ENCODE measurements around the gene LRRN4CL. TPM values are rescaled to one million over a fixed set of nuclear protein-coding genes. Genes with fewer than 3 reads are reported as not detected.
"Not testable (repeated sequence)": the region's sequence is repeated elsewhere in the genome, so short reads cannot be mapped to it uniquely, and the experiment has no call there.

LRRN4CL gene
- total RNA-seq, 1 donor from 2014 or later = 0.44 TPM

DNA sequence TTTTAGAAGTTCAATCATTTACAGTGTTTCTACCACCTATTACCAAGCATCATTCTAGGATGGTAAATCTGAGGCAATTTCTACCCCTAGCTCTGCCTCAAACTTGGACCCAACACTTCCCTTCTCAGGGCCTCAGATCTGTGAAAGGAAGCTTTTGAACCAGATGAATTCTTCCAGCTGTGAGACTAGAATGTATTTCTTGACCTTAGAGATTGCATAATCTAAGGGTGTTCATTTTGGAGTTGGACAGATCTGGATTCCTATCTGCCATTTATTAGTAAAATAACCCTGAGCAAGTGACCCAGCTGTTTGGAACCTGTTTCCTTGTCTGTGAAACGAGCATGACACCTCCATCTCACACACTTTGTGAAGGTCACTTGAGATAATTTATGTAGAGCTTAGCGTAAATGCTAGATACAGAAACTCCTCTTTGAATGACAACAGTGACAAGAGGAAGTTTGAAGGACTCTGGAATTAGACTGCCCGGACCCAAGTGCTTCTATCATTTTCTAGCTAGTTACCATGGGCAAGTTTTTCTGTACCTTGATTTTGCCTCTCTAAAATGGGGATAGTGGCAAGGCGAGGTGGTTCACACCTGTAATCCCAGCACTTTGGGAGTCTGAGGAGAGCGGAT, 32.4 kb downstream of the LRRN4CL start:
- Mint-ChIP-seq H3K27me3 (ENCODE audit: unreplicated experiment) (peaks cover 8% of the 10 kb centered on the region), H3K4me3 (ENCODE audit: unreplicated experiment) (no peak overlapping the region), H3K27ac (ENCODE audit: unreplicated experiment) (no peak overlapping the region), H3K9me3 (ENCODE audit: unreplicated experiment) (no peaks in the 10 kb centered on the region), H3K36me3 (ENCODE audit: low read depth, unreplicated experiment) (no peaks in the 10 kb centered on the region), H3K4me1 (ENCODE audit: unreplicated experiment) (peaks cover 7% of the 10 kb centered on the region)
- no peak for DNase-seq (ENCODE audit: low spot score)
- no peak for TF ChIP-seq CTCF (IDR thresholded peaks at IDR 0.05; ENCODE audit: unreplicated experiment)

DNA sequence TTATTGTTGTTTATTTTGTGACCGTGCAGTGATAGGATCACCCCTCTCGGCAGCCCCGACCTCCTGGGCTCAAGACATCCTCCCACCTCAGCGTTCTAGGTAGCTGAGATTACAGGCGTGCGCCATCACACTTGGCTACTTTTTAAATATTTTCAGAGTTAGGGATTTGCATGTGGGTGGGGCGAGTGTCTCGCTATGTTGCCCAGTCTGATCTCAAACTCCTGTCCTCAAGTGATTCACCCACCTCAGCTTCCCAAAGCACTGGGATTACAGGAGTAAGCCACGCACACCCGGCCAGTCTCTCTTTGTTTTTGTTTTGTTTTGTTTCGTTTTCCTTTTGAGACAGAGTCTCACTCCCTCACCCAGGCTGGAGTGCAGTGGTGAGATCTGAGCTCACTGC, 35.0 kb downstream of the LRRN4CL start:
- no peak for TF ChIP-seq CTCF (IDR thresholded peaks at IDR 0.05; ENCODE audit: unreplicated experiment)
- H3K4me1 Mint-ChIP-seq (ENCODE audit: unreplicated experiment) = peaks cover 7% of the 10 kb centered on the region
- H3K4me3 Mint-ChIP-seq (ENCODE audit: unreplicated experiment) = no peak overlapping the region
- DNase-seq (ENCODE audit: low spot score) = no peak
- H3K27me3 Mint-ChIP-seq (ENCODE audit: unreplicated experiment) = peaks cover 8% of the 10 kb centered on the region
- H3K27ac Mint-ChIP-seq (ENCODE audit: unreplicated experiment) = peak overlapping the region; percentile 24
- peaks cover 4% of the 10 kb centered on the region for H3K36me3 Mint-ChIP-seq (ENCODE audit: low read depth, unreplicated experiment)
- no peaks in the 10 kb centered on the region for H3K9me3 Mint-ChIP-seq (ENCODE audit: unreplicated experiment)

- no peaks in the 10 kb centered on the region for H3K9me3 Mint-ChIP-seq (ENCODE audit: unreplicated experiment)
- peaks cover 7% of the 10 kb centered on the region for H3K4me1 Mint-ChIP-seq (ENCODE audit: unreplicated experiment)
- H3K27ac Mint-ChIP-seq (ENCODE audit: unreplicated experiment) = peak overlapping the region; percentile 82
- DNase-seq (ENCODE audit: low spot score) = no peak
- peak overlapping the region; percentile 95 for H3K4me3 Mint-ChIP-seq (ENCODE audit: unreplicated experiment)
- H3K36me3 Mint-ChIP-seq (ENCODE audit: low read depth, unreplicated experiment) = peaks cover 12% of the 10 kb centered on the region
- peaks cover 12% of the 10 kb centered on the region for H3K27me3 Mint-ChIP-seq (ENCODE audit: unreplicated experiment)
- TF ChIP-seq CTCF (IDR thresholded peaks at IDR 0.05; ENCODE audit: unreplicated experiment) = no peak
These were observed 36.9 kb downstream of the LRRN4CL start for GRCh38 chr11:62652161-62653006.

GRCh38 chr11:62650283-62650682, 39.0 kb downstream of the LRRN4CL start:
- Mint-ChIP-seq H3K27me3 (ENCODE audit: unreplicated experiment) (peaks cover 16% of the 10 kb centered on the region), H3K4me1 (ENCODE audit: unreplicated experiment) (peaks cover 16% of the 10 kb centered on the region), H3K36me3 (ENCODE audit: low read depth, unreplicated experiment) (peaks cover 22% of the 10 kb centered on the region)
- not testable (repeated sequence) for DNase-seq (ENCODE audit: low spot score); H3K9me3 Mint-ChIP-seq (ENCODE audit: unreplicated experiment); H3K27ac Mint-ChIP-seq (ENCODE audit: unreplicated experiment); H3K4me3 Mint-ChIP-seq (ENCODE audit: unreplicated experiment)

- TF ChIP-seq CTCF (IDR thresholded peaks at IDR 0.05; ENCODE audit: unreplicated experiment) = no peak
- H3K36me3 Mint-ChIP-seq (ENCODE audit: low read depth, unreplicated experiment) = peaks cover 25% of the 10 kb centered on the region
These were observed 39.8 kb downstream of the LRRN4CL start for GRCh38 chr11:62649486-62649885.

More at GRCh38 chr11:62649486-62649885, 39.8 kb downstream of the LRRN4CL start:
- Mint-ChIP-seq H3K4me1 (ENCODE audit: unreplicated experiment) (peaks cover 22% of the 10 kb centered on the region), H3K27ac (ENCODE audit: unreplicated experiment) (no peak overlapping the region), H3K4me3 (ENCODE audit: unreplicated experiment) (no peak overlapping the region), H3K27me3 (ENCODE audit: unreplicated experiment) (peaks cover 19% of the 10 kb centered on the region), H3K9me3 (ENCODE audit: unreplicated experiment) (no peaks in the 10 kb centered on the region)
- DNase-seq (ENCODE audit: low spot score) = no peak
